HepG2 (cell line): ENCODE data around the gene ULBP2. TPM values are rescaled to one million over a fixed set of nuclear protein-coding genes. Genes with fewer than 3 reads are reported as not detected.

Experiments used
- ATAC-seq: fragments of 200-7000 bp; cut with Tn5 transposase; 3 replicates; pipeline ENCODE4 v1.9.1; 2020; ENCODE audit warnings: mild to moderate bottlenecking, moderate library complexity
- BruUV-seq: library from RNA; stranded (reverse); fragments of 400-500 nt; replicated peaks from 2 replicates; lab custom pipeline; 2021; lab: Mats Ljungman, UMichigan
- CTCF ChIA-PET: fragments of 300-600 bp; formaldehyde crosslinking; extraction: SDS; loops from one replicate; lab custom pipeline; 2021; ENCODE audit warnings: low total read pairs, inconsistent platforms, low intra/inter-chr PET ratio; lab: Yijun Ruan, JAX
- POLR2A ChIA-PET: fragments of 350-600 bp; sonication (Branson Sonifier 250); formaldehyde crosslinking; loops from one replicate; lab custom pipeline; 2020; ENCODE audit warnings: antibody characterized with exemption, inconsistent platforms; lab: Yijun Ruan, JAX
- DNase-seq: peaks from one replicate; pipeline ENCODE4 v3.0.0-alpha.2; 2015; ENCODE audit warnings: low spot score
- FAIRE-seq: peaks from 3 replicates; lab custom pipeline; 2011; peaks lifted over from hg19 to GRCh38; lab: Jason Lieb, UNC
- H2AFZ ChIP-seq: one replicate; pipeline ENCODE4 v1.6.1; 2011; ENCODE audit warnings: low read length, inconsistent platforms
- H3K27ac ChIP-seq: fragments of 300-600 bp; 3 replicates; pipeline ENCODE4 v1.8.0; 2011; ENCODE audit warnings: mixed run types, mild to moderate bottlenecking, mixed read lengths, low read length, inconsistent platforms; ENCODE audit not compliant: insufficient read depth; ENCODE audit errors: extremely low read length
- H3K27me3 ChIP-seq, 2 experiments: fragments of 200-600 bp in 1 of 2; 2 replicates in 1 of 2; 3 replicates in 1 of 2; pipeline versions ENCODE4 v1.6.0 to v1.8.0; 2011; ENCODE audit warnings: low read length in 2 of 2, mild to moderate bottlenecking in 2 of 2, moderate library complexity in 2 of 2, inconsistent platforms in 1 of 2; ENCODE audit not compliant: insufficient read depth in 2 of 2, control insufficient read depth in 1 of 2
- H3K36me3 ChIP-seq, 2 experiments: fragments of 200-600 bp in 1 of 2; replicated peaks in 1 of 2; 2 replicates in 1 of 2; 3 replicates in 1 of 2; pipeline versions ENCODE4 v1.5.1 to v1.8.0; 2011; ENCODE audit warnings: low read length in 2 of 2, inconsistent platforms in 1 of 2; ENCODE audit not compliant: insufficient read depth in 2 of 2, control insufficient read depth in 1 of 2
- H3K4me1 ChIP-seq: 2 replicates; pipeline ENCODE4 v1.5.1; 2012; ENCODE audit warnings: low read length, inconsistent platforms; ENCODE audit not compliant: insufficient read depth
- H3K4me2 ChIP-seq: 2 replicates; pipeline ENCODE4 v1.6.0; 2011; ENCODE audit warnings: low read depth, low read length, inconsistent platforms
- H3K4me3 ChIP-seq, 3 experiments: fragments of 200-600 bp in 1 of 3; sonication (generic), shearing (Covaris generic) in 1 of 3; replicated peaks in 1 of 3; 2 replicates each; pipeline ENCODE4 v1.5.1; 2011 to 2016; ENCODE audit warnings: low read length in 3 of 3, inconsistent platforms in 2 of 3, low read depth in 2 of 3, mild to moderate bottlenecking in 2 of 3, control low read depth in 1 of 3, mixed read lengths in 1 of 3; ENCODE audit not compliant: insufficient read depth in 1 of 3
- H3K79me2 ChIP-seq: one replicate; pipeline ENCODE4 v1.6.1; 2011; ENCODE audit warnings: low read length, inconsistent platforms; ENCODE audit not compliant: insufficient read depth
- H3K9ac ChIP-seq: 2 replicates; pipeline ENCODE4 v1.6.0; 2011; ENCODE audit warnings: mild to moderate bottlenecking, low read depth, low read length, inconsistent platforms; ENCODE audit not compliant: insufficient read depth
- H3K9me3 ChIP-seq: 2 replicates; pipeline ENCODE4 v1.5.1; 2012; ENCODE audit warnings: mild to moderate bottlenecking, low read length
- H4K20me1 ChIP-seq: 2 replicates; pipeline ENCODE4 v1.6.0; 2011; ENCODE audit warnings: inconsistent platforms, mild to moderate bottlenecking, low read length, moderate library complexity; ENCODE audit not compliant: insufficient read depth
- DRAP1 ChIP-seq: IDR thresholded peaks from 2 replicates; pipeline ENCODE4 v1.6.1; 2016; ENCODE audit warnings: missing genetic modification reagents, missing compliant biosample characterization
- MBNL3 ChIP-seq: fragments of 250-450 bp; sonication (Bioruptor Pico); conservative IDR thresholded peaks from 2 replicates; pipeline ENCODE4 v1.8.0; 2022; ENCODE audit warnings: mild to moderate bottlenecking, inconsistent platforms
- NFIB ChIP-seq: sonication (generic); formaldehyde crosslinking; IDR thresholded peaks from 2 replicates; pipeline ENCODE4 v1.9.0; 2021; ENCODE audit warnings: missing genetic modification reagents, mild to moderate bottlenecking, borderline replicate concordance
- PHF21A ChIP-seq: sonication (generic); formaldehyde crosslinking; IDR thresholded peaks from 2 replicates; pipeline ENCODE4 v1.5.0; 2020; ENCODE audit warnings: mild to moderate bottlenecking, missing genetic modification reagents
- SIN3A ChIP-seq: IDR thresholded peaks from 2 replicates; pipeline ENCODE4 v1.6.1; 2011; ENCODE audit warnings: low read depth, mild to moderate bottlenecking, control low read depth, low read length, borderline replicate concordance
- ZBTB49 ChIP-seq: sonication (generic); formaldehyde crosslinking; IDR thresholded peaks from 2 replicates; pipeline ENCODE4 v1.4.0; 2020; ENCODE audit warnings: missing genetic modification reagents, borderline replicate concordance
- ZHX2 ChIP-seq, 2 experiments: sonication (generic) in 1 of 2; formaldehyde crosslinking in 1 of 2; IDR thresholded peaks; 2 replicates each; pipeline versions ENCODE4 v1.6.1 to v1.9.0; 2014 to 2022; ENCODE audit warnings: antibody characterized with exemption in 1 of 2, borderline replicate concordance in 1 of 2, inconsistent platforms in 1 of 2, low read depth in 1 of 2, missing genetic modification reagents in 1 of 2
- ZNF563 ChIP-seq: sonication (generic); formaldehyde crosslinking; IDR thresholded peaks from 2 replicates; pipeline ENCODE4 v1.8.0; 2022; ENCODE audit warnings: mild to moderate bottlenecking, moderate library complexity, missing genetic modification reagents
- ZNF674 ChIP-seq: sonication (generic); formaldehyde crosslinking; IDR thresholded peaks from 2 replicates; pipeline ENCODE4 v1.5.0; 2020; ENCODE audit warnings: low read depth, mild to moderate bottlenecking, missing genetic modification reagents
- WGBS: methylation state at CpG from one replicate; pipeline ENCODE4 v1.1.6; 2017; ENCODE audit warnings: low lambda C conversion rate; 5-methylcytosine and 5-hydroxymethylcytosine counted together
- in situ Hi-C: cut with HindIII; loops from 2 replicates; pipeline ENCODE4 v1.10.0; 2017; ENCODE audit warnings: low pct_unique_long_range_greater_than_20kb; ENCODE audit not compliant: extremely low pct_ligation_motif_present
- intact Hi-C: fragments of 100-400 bp; cut with micrococcal nuclease; formaldehyde crosslinking; loops from one replicate; pipeline ENCODE4 v1.10.0; 2022; ENCODE audit not compliant: unreplicated experiment
- polyA plus RNA-seq, 8 experiments: library from polyadenylated mRNA; depleted of rRNA in 3 of 8; stranded (reverse) in 7 of 8; unstranded in 1 of 8; fragments of >200 nt; fragmentation: Illumina TruSeq in 4 of 8; extraction: Trizol in 4 of 8; gene quantifications; 2 replicates each; pipeline versions ENCODE4 v1.2.1 to v1.2.3, GENCODE V29; 2011 to 2016; ENCODE audit warnings: low read depth in 4 of 8, missing spikeins in 1 of 8, mixed read lengths in 1 of 8; ENCODE audit not compliant: insufficient read depth in 1 of 8
- total RNA-seq, 5 experiments: library from RNA; depleted of rRNA; stranded (reverse); fragments of >200 nt; fragmentation: Illumina TruSeq; extraction: Trizol; gene quantifications; 2 replicates each; pipeline ENCODE4 v1.2.3, GENCODE V29; 2016; ENCODE audit warnings: low read depth in 1 of 5

Gene ULBP2
- total and polyA plus RNA-seq, 2 of the 13 experiments (the other 11 are each of a cell fraction or from before 2014, with no cell fraction given): not detected

GRCh38 chr6:149900620-149901443 lies 41.0 kb upstream of the ULBP2 start:
- H3K36me3 ChIP-seq: no peaks in the 10 kb centered on the region
- ATAC-seq (no peak), FAIRE-seq (no peak), DNase-seq (no peak)
- H2AFZ ChIP-seq: no peak overlapping the region
- no peak overlapping the region for H3K4me2 ChIP-seq
- ChIA-PET POLR2A (no interaction called here), CTCF (no interaction called here)
- 28% methylated on average over 11 of the region's 11 CpGs for WGBS
- no peak overlapping the region for H3K4me3 ChIP-seq
- no peak overlapping the region for H3K27ac ChIP-seq
- in situ Hi-C loops: no loop called here
- peaks cover 9 to 79% of the 10 kb centered on the region in 2 experiments for H3K27me3 ChIP-seq
- no peaks in the 10 kb centered on the region for H3K79me2 ChIP-seq
- TF ChIP-seq NFIB (CRISPR knock-in tag): no peak
- TF ChIP-seq SIN3A: no peak
- TF ChIP-seq ZBTB49 (CRISPR knock-in tag): no peak
- no peak for TF ChIP-seq ZHX2 (IDR thresholded peaks at IDR 0.05; ENCODE audit: low read depth)
- TF ChIP-seq ZHX2 (CRISPR knock-in tag; IDR thresholded peaks at IDR 0.05; ENCODE audit: borderline replicate concordance): no peak
- no peak for TF ChIP-seq ZNF563
- TF ChIP-seq DRAP1 (CRISPR knock-in tag): no peak
- no peak for TF ChIP-seq PHF21A (CRISPR knock-in tag)
- no peak for TF ChIP-seq MBNL3 (CRISPR knock-in tag)
- TF ChIP-seq ZNF674: no peak
- no peaks in the 10 kb centered on the region for H4K20me1 ChIP-seq
- H3K9ac ChIP-seq: no peak overlapping the region
- peaks cover 33% of the 10 kb centered on the region for H3K4me1 ChIP-seq
- no TSS peak for BruUV-seq
- H3K9me3 ChIP-seq: no peaks in the 10 kb centered on the region
- intact Hi-C loops: no loop called here
